Measurements from ENCODE around the gene LILRB2.
"Not testable (repeated sequence)": the region's sequence is repeated elsewhere in the genome, so short reads cannot be mapped to it uniquely, and the experiment has no call there.

- not testable (repeated sequence) for TF ChIP-seq EZH2 (IDR thresholded peaks at IDR 0.05); CTCF (IDR thresholded peaks at IDR 0.05 in 2 of 3, conservative IDR thresholded peaks at IDR 0.05 in 1 of 3; ENCODE audit: borderline replicate concordance in 1 of 3, insufficient read depth in 1 of 3, low read depth in 2 of 3, low read length in 2 of 3); ATF3 (IDR thresholded peaks at IDR 0.05)
Observed at GRCh38 chr19:54274516-54274915, 6.4 kb downstream of the LILRB2 start.

All from HCT116 (cell line).